Nephron (organoid): Measurements from ENCODE around the gene MED9.

Source experiments
- H3K27ac Mint-ChIP-seq, 3 experiments: 2 replicates each; pipeline ENCODE4 v1.8.0; 2020; ENCODE audit warnings: mixed read lengths in 3 of 3, mild to moderate bottlenecking in 2 of 3, moderate library complexity in 1 of 3
- H3K27me3 Mint-ChIP-seq: 2 replicates; pipeline ENCODE4 v1.8.0; 2021; ENCODE audit warnings: low read depth, mild to moderate bottlenecking, moderate library complexity, mixed read lengths
- H3K36me3 Mint-ChIP-seq: 2 replicates; pipeline ENCODE4 v1.8.0; 2020; ENCODE audit warnings: low read depth, mixed read lengths
- H3K4me1 Mint-ChIP-seq: 2 replicates; pipeline ENCODE4 v1.8.0; 2020; ENCODE audit warnings: mixed read lengths
- H3K4me3 Mint-ChIP-seq, 3 experiments: 2 replicates each; pipeline ENCODE4 v1.8.0; 2020; ENCODE audit warnings: mild to moderate bottlenecking in 3 of 3, mixed read lengths in 3 of 3, moderate library complexity in 2 of 3
- H3K9me3 Mint-ChIP-seq: 2 replicates; pipeline ENCODE4 v1.8.0; 2020; ENCODE audit warnings: mixed read lengths
- CTCF ChIP-seq, 3 experiments: fragments of 200-600 bp; sonication (generic); IDR thresholded peaks; one replicate each; pipeline ENCODE4 v1.5.0; 2021; ENCODE audit warnings: antibody characterized with exemption in 3 of 3; ENCODE audit not compliant: unreplicated experiment in 3 of 3

Gene MED9

DNA sequence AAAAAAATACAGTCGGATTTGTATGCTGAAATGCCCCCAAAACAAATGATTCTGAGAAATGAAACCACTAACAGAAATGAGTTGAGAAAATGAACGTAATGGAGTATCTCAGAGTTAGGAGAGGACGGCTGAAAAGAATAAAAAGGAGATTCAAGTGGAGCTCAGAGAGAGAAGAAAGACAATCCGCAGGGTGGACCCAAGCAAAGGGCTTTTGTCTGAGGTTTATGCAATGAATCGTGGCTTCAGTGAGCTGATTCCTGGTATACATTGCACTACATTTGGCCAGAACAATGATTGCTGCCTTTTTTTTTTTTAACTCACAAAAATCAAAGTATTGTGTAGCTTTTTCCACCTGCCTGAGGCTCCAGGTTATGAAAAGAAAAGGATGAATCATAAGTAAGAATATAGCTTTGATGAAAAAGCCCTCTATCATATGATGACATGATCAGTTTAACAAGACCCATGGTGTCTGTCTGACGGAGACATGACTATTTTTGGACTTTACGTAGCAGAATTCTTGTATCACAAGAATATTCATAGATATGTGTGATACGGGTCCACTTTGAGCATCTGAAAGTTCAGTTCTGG is 4.4 kb upstream of the MED9 start:
- Mint-ChIP-seq H3K27ac (no peak overlapping the region), H3K4me1 (peaks cover 22% of the 10 kb centered on the region), H3K27me3 (peaks cover 10% of the 10 kb centered on the region), H3K4me3 (no peak overlapping the region), H3K9me3 (no peaks in the 10 kb centered on the region), H3K36me3 (no peaks in the 10 kb centered on the region)
- TF ChIP-seq CTCF (IDR thresholded peaks at IDR 0.05; ENCODE audit: unreplicated experiment in 3 of 3), result no peak

GRCh38 chr17:17474341-17474740 is 2.5 kb upstream of the MED9 start:
- Mint-ChIP-seq H3K4me3 (peak overlapping the region in 1 of 3 experiments; percentile 5), H3K9me3 (no peaks in the 10 kb centered on the region), H3K27ac (no peak overlapping the region), H3K4me1 (peaks cover 25% of the 10 kb centered on the region), H3K27me3 (peaks cover 10% of the 10 kb centered on the region), H3K36me3 (peaks cover 4% of the 10 kb centered on the region)
- TF ChIP-seq CTCF (IDR thresholded peaks at IDR 0.05; ENCODE audit: unreplicated experiment in 3 of 3), result no peak

- peaks cover 9% of the 10 kb centered on the region for H3K36me3 Mint-ChIP-seq
- peak overlapping the region; percentile 57 to 78 (median 61) for H3K4me3 Mint-ChIP-seq
- no peaks in the 10 kb centered on the region for H3K9me3 Mint-ChIP-seq
- no peaks in the 10 kb centered on the region for H3K27me3 Mint-ChIP-seq
- no peak overlapping the region for H3K27ac Mint-ChIP-seq
- TF ChIP-seq CTCF (IDR thresholded peaks at IDR 0.05; ENCODE audit: unreplicated experiment in 3 of 3), result no peak
- peaks cover 50% of the 10 kb centered on the region for H3K4me1 Mint-ChIP-seq
Measured at GRCh38 chr17:17479209-17479608, 2.4 kb downstream of the MED9 start.

DNA sequence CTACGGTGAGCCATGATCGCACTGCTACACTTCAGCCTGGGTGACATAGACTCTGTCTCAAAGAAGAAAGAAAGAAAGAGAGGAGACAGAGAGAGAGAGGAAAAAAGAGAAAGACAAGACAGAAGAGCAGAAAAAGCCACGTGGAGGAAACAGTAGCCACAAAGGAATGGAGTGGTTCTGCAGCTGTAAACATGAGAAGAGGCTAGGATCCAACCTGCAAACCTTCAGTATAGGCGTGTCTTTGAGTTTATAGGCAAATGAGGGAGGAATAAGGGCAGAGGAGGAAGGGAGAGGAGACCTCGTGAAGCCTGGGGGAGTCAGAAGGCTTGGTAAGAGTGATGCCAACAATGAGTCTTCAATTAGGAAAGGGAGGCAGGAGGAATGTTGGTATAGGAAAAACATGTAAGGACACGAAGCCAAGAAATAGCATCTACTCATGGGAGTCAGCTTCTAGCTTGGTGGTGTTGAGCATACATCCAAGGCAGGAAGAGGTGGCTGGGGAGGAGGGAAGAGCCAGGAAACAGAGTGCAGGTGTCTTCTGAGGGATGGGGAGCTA is 3.9 kb downstream of the MED9 start:
- Mint-ChIP-seq H3K27me3 (no peaks in the 10 kb centered on the region), H3K9me3 (no peaks in the 10 kb centered on the region), H3K36me3 (peaks cover 16% of the 10 kb centered on the region), H3K4me1 (peaks cover 50% of the 10 kb centered on the region), H3K27ac (peak overlapping the region in 1 of 3 experiments; percentile 35), H3K4me3 (no peak overlapping the region)
- TF ChIP-seq CTCF (IDR thresholded peaks at IDR 0.05; ENCODE audit: unreplicated experiment in 3 of 3), result no peak

GRCh38 chr17:17481860-17482259 is 5.1 kb downstream of the MED9 start:
- no peak overlapping the region for H3K27ac Mint-ChIP-seq
- peaks cover 20% of the 10 kb centered on the region for H3K36me3 Mint-ChIP-seq
- H3K9me3 Mint-ChIP-seq, result no peaks in the 10 kb centered on the region
- H3K4me3 Mint-ChIP-seq, result peak overlapping the region in 1 of 3 experiments; percentile 14
- peaks cover 49% of the 10 kb centered on the region for H3K4me1 Mint-ChIP-seq
- no peak for TF ChIP-seq CTCF (IDR thresholded peaks at IDR 0.05; ENCODE audit: unreplicated experiment in 3 of 3)
- H3K27me3 Mint-ChIP-seq, result no peaks in the 10 kb centered on the region

- no peak overlapping the region for H3K4me3 Mint-ChIP-seq
- no peak overlapping the region for H3K27ac Mint-ChIP-seq
- no peaks in the 10 kb centered on the region for H3K9me3 Mint-ChIP-seq
- peaks cover 35% of the 10 kb centered on the region for H3K36me3 Mint-ChIP-seq
- H3K27me3 Mint-ChIP-seq, result peaks cover 4% of the 10 kb centered on the region
- peaks cover 43% of the 10 kb centered on the region for H3K4me1 Mint-ChIP-seq
- TF ChIP-seq CTCF (IDR thresholded peaks at IDR 0.05; ENCODE audit: unreplicated experiment in 3 of 3), result no peak
Measured at GRCh38 chr17:17484451-17484899, 7.7 kb downstream of the MED9 start.
